ENCODE data around the gene AKR1E2. TPM values are rescaled to one million over a fixed set of nuclear protein-coding genes. Genes with fewer than 3 reads are reported as not detected.

The AKR1E2 gene
- total RNA-seq, result 10 to 100 TPM; 11.2 to 13.8 TPM

- H3K4me3 Mint-ChIP-seq, result peak within 1 kb of the TSS; percentile 79
- POLR2A ChIA-PET, result interaction anchor here (0.6 kb wide), 1 partner anchor 46 kb away, joined by 3 read pairs; no protein-coding TSS in a partner anchor
- peak within 1 kb of the TSS; percentile 86 for H3K27ac Mint-ChIP-seq
- H3K27me3 Mint-ChIP-seq, result peaks cover 19% of the 10 kb centered on the region
- no peaks in the 10 kb centered on the region for H3K9me3 Mint-ChIP-seq
- CTCF ChIA-PET, result interaction anchor here (2.2 to 4.4 kb wide), 3 partner anchors 10 to 24 kb away, joined by 5 to 27 read pairs (median 8); no protein-coding TSS in a partner anchor
- peaks cover 28% of the 10 kb centered on the region for H3K4me1 Mint-ChIP-seq
- DNase-seq, result peak; percentile 92
- peaks cover 16% of the 10 kb centered on the region for H3K36me3 Mint-ChIP-seq (ENCODE audit: low read depth)
These were observed at the start of gene AKR1E2 for GRCh38 chr10:4825868-4826791. TSS of gene AKR1E2 (plus strand) at chr10:4826207. CDS start at chr10:4826325, 118 bp downstream.

- Mint-ChIP-seq H3K4me1 (no peaks in the 10 kb centered on the region), H3K4me3 (no peak overlapping the region), H3K27me3 (peaks cover 29% of the 10 kb centered on the region), H3K9me3 (no peaks in the 10 kb centered on the region), H3K36me3 (ENCODE audit: low read depth) (no peaks in the 10 kb centered on the region), H3K27ac (no peak overlapping the region)
- POLR2A ChIA-PET, result no interaction called here
- CTCF ChIA-PET, result no interaction called here
- no peak for DNase-seq
These were observed 49.8 kb upstream of the AKR1E2 start for GRCh38 chr10:4776234-4776638.

GRCh38 chr10:4778761-4779160 is 47.2 kb upstream of the AKR1E2 start:
- Mint-ChIP-seq H3K4me3 (no peak overlapping the region), H3K4me1 (no peaks in the 10 kb centered on the region), H3K9me3 (no peaks in the 10 kb centered on the region), H3K27me3 (peaks cover 13% of the 10 kb centered on the region), H3K36me3 (ENCODE audit: low read depth) (no peaks in the 10 kb centered on the region), H3K27ac (no peak overlapping the region)
- ChIA-PET CTCF (no interaction called here), POLR2A (no interaction called here)
- no peak for DNase-seq

- CTCF ChIA-PET, result no interaction called here
- DNase-seq, result no peak
- no peaks in the 10 kb centered on the region for H3K4me1 Mint-ChIP-seq
These were observed 45.9 kb upstream of the AKR1E2 start for GRCh38 chr10:4780091-4780490.

GRCh38 chr10:4780782-4781181 is 45.2 kb upstream of the AKR1E2 start:
- no peak overlapping the region for H3K27ac Mint-ChIP-seq
- ChIA-PET POLR2A (no interaction called here), CTCF (interaction anchor here (0.6 kb wide), 1 partner anchor 1682 kb away, joined by 4 read pairs; no protein-coding TSS in a partner anchor)
- no peaks in the 10 kb centered on the region for H3K36me3 Mint-ChIP-seq (ENCODE audit: low read depth)
- H3K4me1 Mint-ChIP-seq, result no peaks in the 10 kb centered on the region
- H3K9me3 Mint-ChIP-seq, result no peaks in the 10 kb centered on the region
- no peak for DNase-seq
- peaks cover 8% of the 10 kb centered on the region for H3K27me3 Mint-ChIP-seq
- H3K4me3 Mint-ChIP-seq, result no peak overlapping the region

More at GRCh38 chr10:4780091-4780490, 45.9 kb upstream of the AKR1E2 start:
- POLR2A ChIA-PET, result no interaction called here
- no peak overlapping the region for H3K27ac Mint-ChIP-seq
- H3K4me3 Mint-ChIP-seq, result no peak overlapping the region
- no peaks in the 10 kb centered on the region for H3K36me3 Mint-ChIP-seq (ENCODE audit: low read depth)
- no peaks in the 10 kb centered on the region for H3K9me3 Mint-ChIP-seq
- peaks cover 6% of the 10 kb centered on the region for H3K27me3 Mint-ChIP-seq

GRCh38 chr10:4781955-4782354 is 44.1 kb upstream of the AKR1E2 start:
- ChIA-PET CTCF (no interaction called here), POLR2A (no interaction called here)
- Mint-ChIP-seq H3K9me3 (no peaks in the 10 kb centered on the region), H3K27me3 (peaks cover 16% of the 10 kb centered on the region), H3K27ac (no peak overlapping the region), H3K4me3 (no peak overlapping the region), H3K36me3 (ENCODE audit: low read depth) (no peaks in the 10 kb centered on the region), H3K4me1 (no peaks in the 10 kb centered on the region)
- no peak for DNase-seq

GRCh38 chr10:4784667-4785333 is 41.2 kb upstream of the AKR1E2 start:
- Mint-ChIP-seq H3K27ac (no peak overlapping the region), H3K27me3 (peaks cover 20% of the 10 kb centered on the region), H3K4me1 (no peaks in the 10 kb centered on the region), H3K4me3 (no peak overlapping the region), H3K36me3 (ENCODE audit: low read depth) (no peaks in the 10 kb centered on the region), H3K9me3 (no peaks in the 10 kb centered on the region)
- CTCF ChIA-PET, result no interaction called here
- DNase-seq, result no peak
- POLR2A ChIA-PET, result no interaction called here

GRCh38 chr10:4786043-4786839 is 39.8 kb upstream of the AKR1E2 start:
- CTCF ChIA-PET, result no interaction called here
- H3K4me3 Mint-ChIP-seq, result no peak overlapping the region
- no peak overlapping the region for H3K27ac Mint-ChIP-seq
- H3K27me3 Mint-ChIP-seq, result peaks cover 19% of the 10 kb centered on the region
- H3K4me1 Mint-ChIP-seq, result no peaks in the 10 kb centered on the region
- DNase-seq, result no peak
- no peaks in the 10 kb centered on the region for H3K9me3 Mint-ChIP-seq
- H3K36me3 Mint-ChIP-seq (ENCODE audit: low read depth), result no peaks in the 10 kb centered on the region
- POLR2A ChIA-PET, result no interaction called here

GRCh38 chr10:4790045-4790444 is 36.0 kb upstream of the AKR1E2 start:
- H3K4me3 Mint-ChIP-seq, result no peak overlapping the region
- no peaks in the 10 kb centered on the region for H3K36me3 Mint-ChIP-seq (ENCODE audit: low read depth)
- no peak for DNase-seq
- ChIA-PET CTCF (no interaction called here), POLR2A (no interaction called here)
- H3K27me3 Mint-ChIP-seq, result peaks cover 25% of the 10 kb centered on the region
- no peaks in the 10 kb centered on the region for H3K4me1 Mint-ChIP-seq
- no peaks in the 10 kb centered on the region for H3K9me3 Mint-ChIP-seq
- H3K27ac Mint-ChIP-seq, result no peak overlapping the region

- Mint-ChIP-seq H3K27ac (no peak overlapping the region), H3K4me3 (no peak overlapping the region), H3K27me3 (peaks cover 27% of the 10 kb centered on the region), H3K36me3 (ENCODE audit: low read depth) (no peaks in the 10 kb centered on the region), H3K9me3 (no peaks in the 10 kb centered on the region), H3K4me1 (no peaks in the 10 kb centered on the region)
- CTCF ChIA-PET, result no interaction called here
- DNase-seq, result no peak
- POLR2A ChIA-PET, result no interaction called here
These were observed 35.1 kb upstream of the AKR1E2 start for GRCh38 chr10:4790922-4791321.

- H3K9me3 Mint-ChIP-seq, result no peaks in the 10 kb centered on the region
- no peak overlapping the region for H3K27ac Mint-ChIP-seq
- no peaks in the 10 kb centered on the region for H3K4me1 Mint-ChIP-seq
- no peak for DNase-seq
- H3K4me3 Mint-ChIP-seq, result no peak overlapping the region
- CTCF ChIA-PET, result no interaction called here
- no peaks in the 10 kb centered on the region for H3K36me3 Mint-ChIP-seq (ENCODE audit: low read depth)
- H3K27me3 Mint-ChIP-seq, result peaks cover 23% of the 10 kb centered on the region
- POLR2A ChIA-PET, result no interaction called here
These were observed 33.6 kb upstream of the AKR1E2 start for GRCh38 chr10:4792381-4792780.

GRCh38 chr10:4801405-4801804 is 24.6 kb upstream of the AKR1E2 start:
- POLR2A ChIA-PET, result no interaction called here
- Mint-ChIP-seq H3K4me3 (no peak overlapping the region), H3K4me1 (no peaks in the 10 kb centered on the region), H3K27ac (no peak overlapping the region), H3K36me3 (ENCODE audit: low read depth) (no peaks in the 10 kb centered on the region), H3K9me3 (no peaks in the 10 kb centered on the region), H3K27me3 (peaks cover 13% of the 10 kb centered on the region)
- CTCF ChIA-PET, result no interaction called here
- DNase-seq, result no peak
